ENCODE results near the gene FBXO9. TPM values are rescaled to one million over a fixed set of nuclear protein-coding genes. Genes with fewer than 3 reads are reported as not detected.
A peak's percentile ranks its signal among the peaks of the same experiment; 100 is the strongest.

Gene FBXO9
- polyA plus RNA-seq, 2 of the 4 experiments (the other 2 are of a cell fraction): 32.1 to 67.6 TPM

GRCh38 chr6:53038141-53038540 lies 27.1 kb upstream of the FBXO9 start:
- CTCF ChIA-PET: interaction anchor here (1.5 kb wide), 1 partner anchor 41 kb away, joined by 4 read pairs; no protein-coding TSS in a partner anchor
- no peaks in the 10 kb centered on the region for H3K9me3 ChIP-seq
- peaks cover 16% of the 10 kb centered on the region for H3K4me1 ChIP-seq
- no peak for ATAC-seq
- DNase-seq (ENCODE audit: low read depth in 1 of 2, low spot score in 1 of 2): no peak
- H3K4me2 ChIP-seq: no peak overlapping the region
- POLR2A ChIA-PET: no interaction called here
- no peak overlapping the region for H3K4me3 ChIP-seq
- H3K27ac ChIP-seq: no peak overlapping the region
- no peak for FAIRE-seq
- TF ChIP-seq EHMT2 (IDR thresholded peaks at IDR 0.05; ENCODE audit: low read depth) (no peak), PHF8 (IDR thresholded peaks at IDR 0.05; ENCODE audit: borderline replicate concordance, low read depth) (no peak), HEYL (CRISPR knock-in tag; IDR thresholded peaks at IDR 0.05) (no peak)
- WGBS (ENCODE audit: missing lambda C conversion rate): 100% methylated on average over 1 of the region's 1 CpG

- ATAC-seq (no peak), DNase-seq (ENCODE audit: low read depth in 1 of 2, low spot score in 1 of 2) (no peak), FAIRE-seq (no peak)
- H3K9me3 ChIP-seq: no peaks in the 10 kb centered on the region
- ChIA-PET POLR2A (no interaction called here), CTCF (interaction anchor here (1.5 kb wide), 1 partner anchor 42 kb away, joined by 4 read pairs; no protein-coding TSS in a partner anchor)
- TF ChIP-seq HDAC2 (IDR thresholded peaks at IDR 0.05) (no peak), EHMT2 (IDR thresholded peaks at IDR 0.05; ENCODE audit: low read depth) (no peak), HOXB13 (CRISPR knock-in tag; IDR thresholded peaks at IDR 0.05; ENCODE audit: low read depth) (no peak), POLR2A (IDR thresholded peaks at IDR 0.05; ENCODE audit: low read length) (no peak), FOSB (CRISPR knock-in tag; IDR thresholded peaks at IDR 0.05) (no peak), CBX2 (IDR thresholded peaks at IDR 0.05; ENCODE audit: borderline replicate concordance, low read depth) (no peak), RNF2 (IDR thresholded peaks at IDR 0.05; ENCODE audit: borderline replicate concordance, low read depth) (no peak), CHD2 (IDR thresholded peaks at IDR 0.05; ENCODE audit: low read length, partially characterized antibody) (no peak)
- H3K27ac ChIP-seq: no peak overlapping the region
- H3K4me2 ChIP-seq: no peak overlapping the region
- peaks cover 21% of the 10 kb centered on the region for H3K4me1 ChIP-seq
- H3K4me3 ChIP-seq: no peak overlapping the region
Measured at GRCh38 chr6:53038596-53038995, 26.6 kb upstream of the FBXO9 start.

- DNase-seq (ENCODE audit: low read depth in 1 of 2, low spot score in 1 of 2) (no peak), ATAC-seq (no peak), FAIRE-seq (no peak)
- TF ChIP-seq JUN (IDR thresholded peaks at IDR 0.05) (no peak), HDAC2 (IDR thresholded peaks at IDR 0.05) (no peak), EP300 (IDR thresholded peaks at IDR 0.05) (no peak), EHF (CRISPR knock-in tag; IDR thresholded peaks at IDR 0.05) (no peak), ZC3H11A (IDR thresholded peaks at IDR 0.05) (no peak), FOSB (CRISPR knock-in tag; IDR thresholded peaks at IDR 0.05) (no peak), ATOH8 (CRISPR knock-in tag; IDR thresholded peaks at IDR 0.05; ENCODE audit: low read depth) (no peak), NFE2L2 (conservative IDR thresholded peaks at IDR 0.05; ENCODE audit: low read length) (no peak), EHMT2 (IDR thresholded peaks at IDR 0.05; ENCODE audit: low read depth) (no peak), FOSL2 (IDR thresholded peaks at IDR 0.05) (no peak), FOSL2 (CRISPR knock-in tag; IDR thresholded peaks at IDR 0.05) (no peak), RAD21 (conservative IDR thresholded peaks at IDR 0.05 in 1 of 2, IDR thresholded peaks at IDR 0.05 in 1 of 2) (no peak), POLR2AphosphoS2 (conservative IDR thresholded peaks at IDR 0.05; ENCODE audit: low read length) (no peak), MAZ (IDR thresholded peaks at IDR 0.05; ENCODE audit: borderline replicate concordance, low read depth, low read length) (no peak)
- TF ChIP-seq, protein P1, sequence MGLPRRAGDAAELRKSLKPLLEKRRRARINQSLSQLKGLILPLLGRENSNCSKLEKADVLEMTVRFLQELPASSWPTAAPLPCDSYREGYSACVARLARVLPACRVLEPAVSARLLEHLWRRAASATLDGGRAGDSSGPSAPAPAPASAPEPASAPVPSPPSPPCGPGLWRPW (IDR thresholded peaks at IDR 0.05): no peak
- CTCF ChIA-PET: interaction anchor here (3.0 kb wide), 1 partner anchor 45 kb away, joined by 14 read pairs; the partner anchor contains the start of gene GSTA4
- Histone ChIP-seq H3K4me3 (no peak overlapping the region), H3K4me1 (peaks cover 27% of the 10 kb centered on the region), H3K27ac (peak overlapping the region in 1 of 2 experiments; percentile 60; a peak in 3 of 6 replicates), H3K9me3 (no peaks in the 10 kb centered on the region), H3K4me2 (peak overlapping the region; percentile 66)
- POLR2A ChIA-PET: no interaction called here
- whole genome bisulfite sequencing (ENCODE audit: missing lambda C conversion rate): 78% methylated on average over 4 of the region's 4 CpGs
Measured at GRCh38 chr6:53041356-53041755, 23.8 kb upstream of the FBXO9 start.
